LNCaP clone FGC (cell line): ENCODE results near the gene TANGO6.

Experiments
- DNase-seq: peaks from one replicate; pipeline ENCODE4 v3.0.0-alpha.2; 2011; ENCODE audit warnings: low read depth
- H3K4me3 ChIP-seq: 2 replicates; pipeline ENCODE4 v1.5.1; 2011; ENCODE audit warnings: mild to moderate bottlenecking, low read depth, low read length, control low read depth
- TF ChIP-seq, protein P1 (sequence below): IDR thresholded peaks from 2 replicates; pipeline ENCODE4 v1.5.1; 2012; ENCODE audit warnings: mild to moderate bottlenecking; ENCODE audit not compliant: control insufficient read depth, insufficient read depth; ENCODE audit errors: extremely low read depth

The TANGO6 gene

DNA sequence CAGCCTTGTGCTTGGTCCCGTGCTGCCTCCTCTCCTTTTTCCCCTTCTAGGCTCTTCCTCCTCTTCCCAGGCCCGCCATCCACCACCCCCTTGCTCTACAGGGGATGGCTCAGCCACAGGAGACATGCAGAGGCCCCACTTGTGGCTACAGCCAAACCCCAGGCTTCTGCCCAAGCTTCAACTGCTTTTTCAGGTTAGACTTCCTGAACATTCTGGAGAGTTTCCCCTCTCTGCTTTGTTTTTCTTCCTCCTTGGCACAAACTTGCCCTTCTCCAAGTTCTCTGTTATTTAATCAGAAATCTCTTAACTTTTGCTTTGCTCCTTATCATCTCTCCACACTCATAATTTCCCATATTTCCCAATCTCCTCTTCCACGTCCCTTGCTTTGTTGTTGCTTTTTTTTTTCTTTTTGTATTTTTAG, 243.8 kb downstream of the TANGO6 start:
- DNase-seq = peak; percentile 46
- TF ChIP-seq, protein P1, sequence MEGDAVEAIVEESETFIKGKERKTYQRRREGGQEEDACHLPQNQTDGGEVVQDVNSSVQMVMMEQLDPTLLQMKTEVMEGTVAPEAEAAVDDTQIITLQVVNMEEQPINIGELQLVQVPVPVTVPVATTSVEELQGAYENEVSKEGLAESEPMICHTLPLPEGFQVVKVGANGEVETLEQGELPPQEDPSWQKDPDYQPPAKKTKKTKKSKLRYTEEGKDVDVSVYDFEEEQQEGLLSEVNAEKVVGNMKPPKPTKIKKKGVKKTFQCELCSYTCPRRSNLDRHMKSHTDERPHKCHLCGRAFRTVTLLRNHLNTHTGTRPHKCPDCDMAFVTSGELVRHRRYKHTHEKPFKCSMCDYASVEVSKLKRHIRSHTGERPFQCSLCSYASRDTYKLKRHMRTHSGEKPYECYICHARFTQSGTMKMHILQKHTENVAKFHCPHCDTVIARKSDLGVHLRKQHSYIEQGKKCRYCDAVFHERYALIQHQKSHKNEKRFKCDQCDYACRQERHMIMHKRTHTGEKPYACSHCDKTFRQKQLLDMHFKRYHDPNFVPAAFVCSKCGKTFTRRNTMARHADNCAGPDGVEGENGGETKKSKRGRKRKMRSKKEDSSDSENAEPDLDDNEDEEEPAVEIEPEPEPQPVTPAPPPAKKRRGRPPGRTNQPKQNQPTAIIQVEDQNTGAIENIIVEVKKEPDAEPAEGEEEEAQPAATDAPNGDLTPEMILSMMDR = no peak
- no peak overlapping the region for H3K4me3 ChIP-seq

DNA sequence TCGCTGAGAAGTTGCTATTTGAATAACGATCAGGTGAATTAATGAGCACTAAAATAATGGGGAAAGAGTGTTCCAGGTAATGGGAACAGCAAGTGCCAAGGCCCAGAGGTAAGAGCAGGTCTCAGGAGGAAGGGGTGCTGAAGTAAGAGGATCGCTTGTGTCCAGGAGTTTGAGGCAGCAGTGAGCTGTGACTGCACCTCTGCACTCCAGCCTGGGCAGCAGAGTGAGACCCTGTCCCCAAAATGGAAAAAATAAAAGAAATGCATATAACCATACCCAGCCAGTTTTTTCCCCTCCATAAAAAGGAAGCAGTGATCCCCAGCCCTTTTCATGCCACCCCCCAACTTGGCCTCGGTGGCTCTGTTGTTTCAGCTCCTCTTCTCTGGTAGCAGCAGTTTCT, 245.4 kb downstream of the TANGO6 start:
- TF ChIP-seq, protein P1 = no peak
- DNase-seq = no peak
- no peak overlapping the region for H3K4me3 ChIP-seq

DNA sequence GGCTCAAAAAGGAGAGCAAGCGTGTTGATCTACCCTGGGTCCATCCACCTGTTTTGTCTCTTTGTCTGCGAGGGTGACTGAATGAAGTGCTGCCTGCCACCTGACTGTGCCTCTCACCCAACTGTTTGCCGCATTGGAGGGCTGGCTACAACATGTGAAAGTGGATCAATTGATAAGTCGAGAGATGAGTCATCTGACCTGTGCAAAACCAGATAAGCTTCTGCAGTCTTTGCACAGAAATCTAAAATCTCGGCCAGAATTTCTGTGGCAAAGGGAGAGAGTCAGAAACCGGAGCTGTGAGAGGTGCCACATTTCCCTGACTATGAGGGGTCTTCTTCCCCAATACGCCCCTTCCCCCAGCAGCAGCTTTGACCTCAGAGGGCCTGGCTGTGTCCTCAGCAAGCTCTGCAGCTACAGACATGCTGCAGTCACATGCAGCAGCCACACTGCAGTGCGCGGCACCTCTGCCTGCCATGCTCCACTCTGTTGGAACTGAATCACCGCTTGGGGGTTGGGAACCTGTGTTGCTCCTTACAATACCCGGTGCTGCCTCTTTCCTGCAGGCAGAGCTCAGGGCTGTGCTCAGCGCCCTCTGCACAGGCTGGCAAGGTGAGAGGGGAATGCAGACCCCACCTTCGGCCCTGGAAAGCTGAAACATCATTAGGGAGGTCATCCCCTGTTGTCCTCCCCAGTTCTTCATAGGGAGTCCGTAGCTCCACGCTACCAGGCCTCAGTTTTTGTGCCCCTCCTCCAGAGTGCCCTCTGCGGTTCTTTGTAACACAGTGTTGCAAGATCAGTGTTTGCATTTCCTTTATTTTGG, 246.0 kb downstream of the TANGO6 start:
- H3K4me3 ChIP-seq = no peak overlapping the region
- TF ChIP-seq, protein P1 = no peak
- no peak for DNase-seq

DNA sequence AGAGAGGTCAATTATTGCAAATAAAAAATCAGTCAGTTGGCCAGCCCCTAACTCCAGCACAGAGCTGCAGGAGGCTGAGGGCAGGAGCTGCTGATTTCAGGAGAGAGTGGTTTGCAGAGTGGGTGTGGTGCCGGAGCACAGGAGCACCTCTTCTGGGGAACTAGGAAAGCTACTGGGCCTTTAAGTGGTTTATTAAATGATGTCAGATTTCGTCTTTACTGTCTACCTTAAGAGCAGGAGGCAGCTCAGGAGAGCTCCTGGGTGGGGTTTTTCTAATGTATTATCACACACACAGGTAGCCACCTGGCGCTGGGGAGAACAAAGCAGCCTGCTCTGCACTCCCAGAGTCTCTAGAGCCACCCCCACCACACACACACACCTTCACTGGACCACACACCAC, 250.6 kb downstream of the TANGO6 start:
- TF ChIP-seq, protein P1 = no peak
- no peak overlapping the region for H3K4me3 ChIP-seq
- no peak for DNase-seq

DNA sequence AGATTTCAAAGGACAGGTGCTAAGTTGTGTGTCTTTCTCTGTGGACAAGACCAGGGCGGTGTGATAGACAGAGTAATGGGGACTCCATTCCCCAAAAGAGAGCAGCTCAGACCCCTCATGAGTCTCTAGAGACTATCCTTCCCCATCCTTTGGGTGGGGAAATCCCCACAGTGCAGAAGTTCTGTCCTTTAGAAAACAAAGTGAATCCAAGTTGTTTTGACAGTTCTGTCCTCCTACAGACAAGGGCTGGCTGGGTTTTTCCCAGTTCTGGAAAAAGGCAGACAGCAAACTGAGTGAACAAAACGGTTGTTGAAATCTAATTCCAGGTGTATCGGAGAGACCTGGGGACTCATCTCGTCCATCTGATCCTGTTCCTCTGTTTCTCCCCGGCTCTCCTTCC, 251.2 kb downstream of the TANGO6 start:
- H3K4me3 ChIP-seq = no peak overlapping the region
- TF ChIP-seq, protein P1 = no peak
- DNase-seq = no peak

DNA sequence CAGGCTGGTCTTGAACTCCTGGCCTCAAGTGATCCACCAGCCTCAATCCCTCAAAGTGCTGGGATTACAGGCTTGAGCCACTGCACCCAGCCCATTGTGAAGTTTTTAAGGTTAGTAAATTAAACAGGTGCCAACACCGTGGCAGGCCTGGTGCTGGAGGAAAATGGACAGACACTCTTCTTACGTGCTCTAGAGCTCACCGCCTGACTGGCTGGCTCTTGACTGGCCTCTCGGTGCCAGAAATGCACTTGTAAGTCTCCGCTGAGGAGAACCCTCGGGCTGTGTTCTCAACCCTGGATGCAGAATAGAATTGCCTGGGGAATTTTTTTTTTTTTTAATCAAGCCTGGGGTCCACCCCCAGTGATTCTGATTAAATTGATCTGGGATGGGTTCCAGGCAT, 251.9 kb downstream of the TANGO6 start:
- no peak for DNase-seq
- H3K4me3 ChIP-seq = no peak overlapping the region
- TF ChIP-seq, protein P1 = no peak
